Gastrocnemius medialis (tissue), 4 donors: Measurements from ENCODE around the gene CBARP. TPM values are rescaled to one million over a fixed set of nuclear protein-coding genes. Genes with fewer than 3 reads are reported as not detected.
"Not testable (repeated sequence)": the region's sequence is repeated elsewhere in the genome, so short reads cannot be mapped to it uniquely, and the experiment has no call there.

Source experiments
- ATAC-seq, 2 donors: fragments of 150-250 bp; one replicate each; pipeline ENCODE4 v1.9.1; 2016
- DNase-seq, 2 donors: peaks; one replicate each; pipeline ENCODE4 v3.0.0-alpha.2; 2019
- H3K27ac ChIP-seq, 4 donors: fragments of 200-600 bp; sonication (generic); 1 replicate in 1 of 4; 2 replicates in 3 of 4; pipeline ENCODE4 v1.5.1; 2016 to 2018; ENCODE audit warnings: mild to moderate bottlenecking in 2 of 4, moderate library complexity in 1 of 4
- H3K27me3 ChIP-seq, 3 donors: fragments of 200-600 bp; sonication (generic) in 2 of 3; 1 replicate in 1 of 3; 2 replicates in 2 of 3; pipeline versions ENCODE4 v1.5.1 to v1.6.0; 2016 to 2019; ENCODE audit warnings: mild to moderate bottlenecking in 1 of 3, moderate library complexity in 1 of 3
- H3K36me3 ChIP-seq, 2 donors: fragments of 200-600 bp; sonication (generic) in 1 of 2; one replicate each; pipeline ENCODE4 v1.5.1; 2017 to 2018
- H3K4me1 ChIP-seq, 2 donors: fragments of 200-600 bp; sonication (generic) in 1 of 2; one replicate each; pipeline ENCODE4 v1.5.1; 2016 to 2017; ENCODE audit warnings: mild to moderate bottlenecking in 2 of 2
- H3K4me3 ChIP-seq, 4 donors: fragments of 200-600 bp; sonication (generic) in 3 of 4; 1 replicate in 1 of 4; 2 replicates in 3 of 4; pipeline ENCODE4 v1.5.1; 2016 to 2019; ENCODE audit warnings: mild to moderate bottlenecking in 2 of 4
- H3K9me3 ChIP-seq, 3 donors: fragments of 200-600 bp; sonication (generic) in 2 of 3; 1 replicate in 1 of 3; 2 replicates in 2 of 3; pipeline ENCODE4 v1.5.1; 2016 to 2019
- CTCF ChIP-seq, 5 experiments: fragments of 450-650 bp in 3 of 5; fragments of 200-600 bp in 2 of 5; sonication (generic) in 2 of 5; IDR thresholded peaks in 4 of 5; conservative IDR thresholded peaks in 1 of 5; 1 replicate in 4 of 5; 2 replicates in 1 of 5; pipeline ENCODE4 v1.5.1; 2016 to 2019; ENCODE audit warnings: antibody characterized with exemption in 5 of 5, mild to moderate bottlenecking in 3 of 5, moderate library complexity in 3 of 5
- POLR2A ChIP-seq, 2 donors: fragments of 450-650 bp; IDR thresholded peaks; one replicate each; pipeline ENCODE4 v1.6.1; 2017; ENCODE audit warnings: antibody characterized with exemption in 2 of 2, mild to moderate bottlenecking in 2 of 2, moderate library complexity in 2 of 2
- in situ Hi-C, 4 donors: fragments of 200-750 bp; cut with MboI; loops; one replicate each; pipeline versions ENCODE4 v1.15.0 to v1.8.0; 2017; ENCODE audit warnings: low sequenced_read_pairs in 4 of 4
- intact Hi-C: fragments of 100-400 bp; cut with DNase I; formaldehyde crosslinking; loops from one replicate; pipeline ENCODE4 v1.15.1; 2023; ENCODE audit warnings: low total_unique reads
- total RNA-seq, 4 donors: library from RNA; depleted of rRNA; stranded (reverse); fragments of >200 nt; gene quantifications; one replicate each; pipeline versions ENCODE4 v1.1.0 to v1.2.3, GENCODE V29; 2016

The CBARP gene
- total RNA-seq, 4 donors from 2014 or later: 0.10 to 1.3 (median 0.53) TPM

GRCh38 chr19:1210227-1210538 lies 27.6 kb downstream of the CBARP start:
- H3K4me1 ChIP-seq: peaks cover 63 to 74% of the 10 kb centered on the region in 2 donors
- H3K36me3 ChIP-seq: no peaks in the 10 kb centered on the region
- H3K27me3 ChIP-seq: no peaks in the 10 kb centered on the region
- TF ChIP-seq CTCF (IDR thresholded peaks at IDR 0.05 in 4 of 5, conservative IDR thresholded peaks at IDR 0.05 in 1 of 5) (no peak), POLR2A (IDR thresholded peaks at IDR 0.05) (no peak)
- DNase-seq: peak in 1 of 2 donors; percentile 12
- no peak overlapping the region for H3K4me3 ChIP-seq
- no peak for ATAC-seq
- peak overlapping the region; percentile 94 to 98 (median 96) for H3K27ac ChIP-seq
- intact Hi-C loops: loop anchor here (10.0 kb wide), 1 partner anchor 635 kb away; the partner anchor contains the start of gene BSG
- H3K9me3 ChIP-seq: no peaks in the 10 kb centered on the region
- in situ Hi-C loops: no loop called here

GRCh38 chr19:1208830-1209229 lies 29.0 kb downstream of the CBARP start:
- intact Hi-C loops: not testable (repeated sequence)

GRCh38 chr19:1206864-1207450 lies 30.8 kb downstream of the CBARP start:
- Histone ChIP-seq H3K4me1 (peaks cover 39 to 49% of the 10 kb centered on the region in 2 donors), H3K36me3 (no peaks in the 10 kb centered on the region), H3K27ac (peak overlapping the region; percentile 94 to 98 (median 96)), H3K9me3 (no peaks in the 10 kb centered on the region), H3K4me3 (peak overlapping the region; percentile 83 to 94 (median 86)), H3K27me3 (no peaks in the 10 kb centered on the region)
- no peak for DNase-seq
- no peak for TF ChIP-seq CTCF (IDR thresholded peaks at IDR 0.05 in 4 of 5, conservative IDR thresholded peaks at IDR 0.05 in 1 of 5)
- no peak for TF ChIP-seq POLR2A (IDR thresholded peaks at IDR 0.05)
- intact Hi-C loops (no loop called here), in situ Hi-C loops (no loop called here)
- ATAC-seq: peak; percentile 2 to 8

More at GRCh38 chr19:1208830-1209229, 29.0 kb downstream of the CBARP start:
- H3K27me3 ChIP-seq, H3K4me3 ChIP-seq, H3K9me3 ChIP-seq, H3K36me3 ChIP-seq, ATAC-seq, in situ Hi-C loops: not testable (repeated sequence)
- Histone ChIP-seq H3K4me1 (peaks cover 53 to 65% of the 10 kb centered on the region in 2 donors), H3K27ac (peak overlapping the region; percentile 94 to 98 (median 96))
- peak in 1 of 2 donors; percentile 28 for DNase-seq

GRCh38 chr19:1206150-1206863 lies 31.5 kb downstream of the CBARP start:
- H3K4me1 ChIP-seq: peaks cover 33 to 42% of the 10 kb centered on the region in 2 donors

More at GRCh38 chr19:1206150-1206863, 31.5 kb downstream of the CBARP start:
- in situ Hi-C loops (no loop called here), intact Hi-C loops (no loop called here)
- no peaks in the 10 kb centered on the region for H3K9me3 ChIP-seq
- peak overlapping the region; percentile 83 to 94 (median 86) for H3K4me3 ChIP-seq
- H3K36me3 ChIP-seq: no peaks in the 10 kb centered on the region
- peak in 1 of 2 donors; percentile 5 for ATAC-seq
- no peaks in the 10 kb centered on the region for H3K27me3 ChIP-seq
- no peak for TF ChIP-seq CTCF (IDR thresholded peaks at IDR 0.05 in 4 of 5, conservative IDR thresholded peaks at IDR 0.05 in 1 of 5)
- no peak for TF ChIP-seq POLR2A (IDR thresholded peaks at IDR 0.05)
- DNase-seq: no peak
- H3K27ac ChIP-seq: peak overlapping the region; percentile 94 to 98 (median 96)
